H1 (cell line): ENCODE measurements around the gene USP24. TPM values are rescaled to one million over a fixed set of nuclear protein-coding genes. Genes with fewer than 3 reads are reported as not detected.

Experiments
- CTCF ChIA-PET: fragments of 300-600 bp; sonication (Branson Sonifier 250); formaldehyde crosslinking; loops from one replicate; lab custom pipeline; 2021; ENCODE audit not compliant: partially characterized antibody; lab: Charles Lee
- POLR2A ChIA-PET: fragments of 300-600 bp; sonication (Branson Sonifier 250); formaldehyde crosslinking; loops from one replicate; lab custom pipeline; 2021; ENCODE audit warnings: inconsistent platforms; ENCODE audit not compliant: partially characterized antibody; lab: Charles Lee
- DNase-seq, 2 experiments: peaks; one replicate each; pipeline versions ENCODE4 v3.0.0 to v3.0.0-alpha.2; 2010 to 2022; ENCODE audit warnings: low spot score in 2 of 2, low read depth in 1 of 2, mixed read lengths in 1 of 2
- FAIRE-seq: peaks from 2 replicates; lab custom pipeline; 2011; peaks lifted over from hg19 to GRCh38; lab: Jason Lieb, UNC
- H2AFZ ChIP-seq: 2 replicates; pipeline ENCODE4 v1.8.1; 2012; ENCODE audit warnings: low read length, inconsistent platforms
- H2AK5ac ChIP-seq: 2 replicates; pipeline ENCODE4 v1.6.1; 2013; ENCODE audit warnings: low read depth, low read length
- H2BK120ac ChIP-seq: replicated peaks from 2 replicates; pipeline ENCODE3; 2013; ENCODE audit warnings: low read depth, low read length, inconsistent platforms
- H2BK12ac ChIP-seq: 2 replicates; pipeline ENCODE4 v1.6.1; 2013; ENCODE audit warnings: low read depth, low read length
- H2BK15ac ChIP-seq: 2 replicates; pipeline ENCODE4 v1.6.1; 2013; ENCODE audit warnings: low read length
- H2BK20ac ChIP-seq: 2 replicates; pipeline ENCODE4 v1.6.1; 2013; ENCODE audit warnings: low read length
- H2BK5ac ChIP-seq: 2 replicates; pipeline ENCODE4 v1.6.1; 2013; ENCODE audit warnings: low read depth, low read length
- H3K14ac ChIP-seq: 2 replicates; pipeline ENCODE4 v1.6.1; 2013; ENCODE audit warnings: inconsistent platforms; ENCODE audit not compliant: insufficient read length
- H3K18ac ChIP-seq: 2 replicates; pipeline ENCODE4 v1.6.1; 2013; ENCODE audit warnings: low read length; ENCODE audit errors: extremely low read depth
- H3K23ac ChIP-seq: 2 replicates; pipeline ENCODE4 v1.6.1; 2013; ENCODE audit warnings: inconsistent platforms; ENCODE audit not compliant: insufficient read length
- H3K23me2 ChIP-seq: 2 replicates; pipeline ENCODE4 v1.6.1; 2013; ENCODE audit warnings: low read depth, low read length
- H3K27ac ChIP-seq: 2 replicates; pipeline ENCODE4 v1.6.1; 2011; ENCODE audit warnings: low read depth, low read length, inconsistent platforms
- H3K27me3 ChIP-seq, 4 experiments: replicated peaks in 1 of 4; 1 replicate in 1 of 4; 2 replicates in 3 of 4; pipeline versions ENCODE4 v1.6.1 to v1.8.1; 2011 to 2013; ENCODE audit warnings: low read length in 3 of 4, mild to moderate bottlenecking in 3 of 4, inconsistent platforms in 2 of 4, mixed read lengths in 2 of 4, moderate library complexity in 1 of 4; ENCODE audit not compliant: control insufficient read depth in 3 of 4, insufficient read depth in 3 of 4; ENCODE audit errors: extremely low read depth in 1 of 4
- H3K36me3 ChIP-seq, 4 experiments: 2 replicates each; pipeline versions ENCODE4 v1.6.1 to v1.8.1; 2011 to 2013; ENCODE audit warnings: mild to moderate bottlenecking in 4 of 4, low read length in 3 of 4, moderate library complexity in 2 of 4, control low read depth in 1 of 4, inconsistent platforms in 1 of 4; ENCODE audit not compliant: insufficient read depth in 4 of 4, control insufficient read depth in 2 of 4
- H3K4ac ChIP-seq: replicated peaks from 2 replicates; pipeline ENCODE3; 2013; ENCODE audit warnings: low read length, low read depth, mixed read lengths, inconsistent platforms; ENCODE audit not compliant: insufficient read length
- H3K4me1 ChIP-seq, 4 experiments: replicated peaks in 1 of 4; 1 replicate in 1 of 4; 2 replicates in 3 of 4; pipeline versions ENCODE4 v1.6.1 to v1.8.1; 2011 to 2013; ENCODE audit warnings: low read length in 3 of 4, inconsistent platforms in 2 of 4, mixed read lengths in 1 of 4; ENCODE audit not compliant: insufficient read depth in 4 of 4, control insufficient read depth in 3 of 4
- H3K4me2 ChIP-seq, 2 experiments: 2 replicates each; pipeline versions ENCODE4 v1.6.1 to v1.8.1; 2011 to 2013; ENCODE audit warnings: low read depth in 2 of 2, low read length in 2 of 2, control low read depth in 1 of 2, inconsistent platforms in 1 of 2, mild to moderate bottlenecking in 1 of 2; ENCODE audit not compliant: insufficient read depth in 1 of 2
- H3K4me3 ChIP-seq, 4 experiments: fragments of 200-600, 300-600 bp in 1 of 4; sonication (generic), shearing (Covaris generic), sonication (Bioruptor Twin) in 1 of 4; 2 replicates each; pipeline versions ENCODE4 v1.5.1 to v1.8.1; 2011 to 2016; ENCODE audit warnings: low read length in 4 of 4, low read depth in 3 of 4, control low read depth in 2 of 4, inconsistent platforms in 2 of 4, mild to moderate bottlenecking in 2 of 4, mixed read lengths in 1 of 4, moderate library complexity in 1 of 4; ENCODE audit not compliant: insufficient read depth in 2 of 4; ENCODE audit errors: extremely low read depth in 1 of 4
- H3K56ac ChIP-seq: replicated peaks from 2 replicates; pipeline ENCODE3; 2013; ENCODE audit warnings: low read depth, mild to moderate bottlenecking, mixed read lengths, low read length, inconsistent platforms; ENCODE audit not compliant: insufficient read length
- H3K79me1 ChIP-seq: 2 replicates; pipeline ENCODE4 v1.6.1; 2013; ENCODE audit warnings: low read depth, low read length, control low read depth
- H3K79me2 ChIP-seq, 2 experiments: 2 replicates each; pipeline versions ENCODE4 v1.6.1 to v1.8.1; 2012 to 2013; ENCODE audit warnings: low read length in 2 of 2, mild to moderate bottlenecking in 2 of 2, inconsistent platforms in 1 of 2; ENCODE audit not compliant: insufficient read depth in 2 of 2, control insufficient read depth in 1 of 2
- H3K9ac ChIP-seq, 4 experiments: replicated peaks in 1 of 4; 1 replicate in 1 of 4; 2 replicates in 3 of 4; pipeline versions ENCODE4 v1.6.1 to v1.8.1; 2011 to 2013; ENCODE audit warnings: low read depth in 3 of 4, low read length in 3 of 4, control low read depth in 2 of 4, mild to moderate bottlenecking in 2 of 4, moderate library complexity in 2 of 4, inconsistent platforms in 1 of 4; ENCODE audit errors: extremely low read depth in 1 of 4
- H3K9me3 ChIP-seq, 2 experiments: 2 replicates each; pipeline versions ENCODE4 v1.6.1 to v1.8.1; 2012 to 2013; ENCODE audit warnings: mild to moderate bottlenecking in 2 of 2, moderate library complexity in 2 of 2, control low read depth in 1 of 2, inconsistent platforms in 1 of 2, low read depth in 1 of 2, low read length in 1 of 2, mixed read lengths in 1 of 2; ENCODE audit not compliant: insufficient read depth in 2 of 2
- H4K20me1 ChIP-seq, 2 experiments: replicated peaks in 1 of 2; 2 replicates each; pipeline versions ENCODE3 to v1.8.1; 2011 to 2013; ENCODE audit warnings: inconsistent platforms in 2 of 2, low read length in 2 of 2, mild to moderate bottlenecking in 1 of 2; ENCODE audit not compliant: insufficient read depth in 2 of 2, control insufficient read depth in 1 of 2
- H4K5ac ChIP-seq: 2 replicates; pipeline ENCODE4 v1.6.1; 2013; ENCODE audit warnings: low read length, low read depth, mixed read lengths, inconsistent platforms; ENCODE audit not compliant: insufficient read length
- H4K8ac ChIP-seq: 2 replicates; pipeline ENCODE4 v1.8.0; 2013; ENCODE audit warnings: mild to moderate bottlenecking, moderate library complexity, low read length, inconsistent platforms; ENCODE audit not compliant: insufficient read depth; ENCODE audit errors: extremely low read depth
- H4K91ac ChIP-seq: replicated peaks from 2 replicates; pipeline ENCODE3; 2013; ENCODE audit warnings: low read length, mixed read lengths, inconsistent platforms; ENCODE audit not compliant: insufficient read length
- BRCA1 ChIP-seq: IDR thresholded peaks from 2 replicates; pipeline ENCODE4 v1.6.1; 2012; ENCODE audit warnings: low read depth, low read length, improper control_type of control experiment
- CHD2 ChIP-seq: IDR thresholded peaks from 2 replicates; pipeline ENCODE4 v1.6.1; 2012; ENCODE audit warnings: low read length, improper control_type of control experiment
- CREB1 ChIP-seq: IDR thresholded peaks from 2 replicates; pipeline ENCODE4 v1.6.1; 2012; ENCODE audit warnings: inconsistent platforms
- EGR1 ChIP-seq: IDR thresholded peaks from 2 replicates; pipeline ENCODE4 v1.6.1; 2011; ENCODE audit warnings: low read depth, low read length, borderline replicate concordance
- GTF2F1 ChIP-seq: IDR thresholded peaks from 2 replicates; pipeline ENCODE4 v1.6.1; 2012; ENCODE audit warnings: low read depth, low read length, improper control_type of control experiment, borderline replicate concordance
- JUND ChIP-seq: IDR thresholded peaks from 2 replicates; pipeline ENCODE4 v1.6.1; 2011; ENCODE audit warnings: mild to moderate bottlenecking, improper control_type of control experiment, low read length
- NANOG ChIP-seq: IDR thresholded peaks from 2 replicates; pipeline ENCODE4 v1.6.1; 2011; ENCODE audit warnings: low read length, low read depth, mild to moderate bottlenecking, inconsistent platforms; ENCODE audit not compliant: insufficient read depth, poor library complexity, severe bottlenecking
- RAD21 ChIP-seq, 2 experiments: IDR thresholded peaks in 1 of 2; conservative IDR thresholded peaks in 1 of 2; 2 replicates each; pipeline ENCODE4 v1.6.1; 2011; ENCODE audit warnings: low read depth in 2 of 2, low read length in 2 of 2, improper control_type of control experiment in 1 of 2, inconsistent platforms in 1 of 2, mild to moderate bottlenecking in 1 of 2, moderate library complexity in 1 of 2
- SUZ12 ChIP-seq: fragments of 200-600 bp; sonication (generic); IDR thresholded peaks from 2 replicates; pipeline ENCODE4 v1.6.1; 2012; ENCODE audit warnings: mild to moderate bottlenecking, inconsistent platforms, low read length, moderate library complexity, mixed read lengths
- TEAD4 ChIP-seq: IDR thresholded peaks from 2 replicates; pipeline ENCODE4 v1.6.1; 2012; ENCODE audit warnings: low read depth, low read length, inconsistent platforms, mixed read lengths
- USF2 ChIP-seq: IDR thresholded peaks from 2 replicates; pipeline ENCODE4 v1.6.1; 2011; ENCODE audit warnings: low read length, improper control_type of control experiment
- WGBS, 2 experiments: shearing (Covaris generic) in 1 of 2; methylation state at CpG; one replicate each; pipeline versions ENCODE4 v1.1.6 to v1.1.7; 2013 to 2015; ENCODE audit warnings: low lambda C conversion rate in 2 of 2, mixed read lengths in 2 of 2, inconsistent platforms in 1 of 2, low coverage in 1 of 2, missing lambda C conversion rate in 1 of 2; ENCODE audit not compliant: insufficient replicate concordance in 2 of 2, insufficient coverage in 1 of 2, insufficient read length in 1 of 2; ENCODE audit errors: extremely low coverage in 1 of 2, missing lambda C conversion rate in 1 of 2; 5-methylcytosine and 5-hydroxymethylcytosine counted together
- polyA plus RNA-seq, 7 experiments: library from polyadenylated mRNA; depleted of rRNA in 3 of 7; stranded (reverse) in 5 of 7; unstranded in 2 of 7; fragments of >200 nt in 5 of 7; fragments of 200-250 nt in 2 of 7; gene quantifications; 1 replicate in 5 of 7; 2 replicates in 1 of 7; 4 replicates in 1 of 7; pipeline versions ENCODE4 v1.2.1 to v1.2.3, GENCODE V29; 2011 to 2013; ENCODE audit warnings: missing spikeins in 2 of 7, mixed read lengths in 2 of 7
- total RNA-seq: library from RNA; stranded (reverse); fragmentation: NEBNext Ultra II Directional; extraction: Animal tissue kit (Norgen Biotek cat#: 25700); gene quantifications from 2 replicates; pipeline ENCODE4 v1.2.1, GENCODE V29; 2021

The USP24 gene
- total and polyA plus RNA-seq, 2 of the 8 experiments (the other 6 are each of a cell fraction or from before 2014, with no cell fraction given): 11.1 to 34.6 TPM

- Histone ChIP-seq H2BK120ac (no peak overlapping the region), H4K8ac (no peak overlapping the region), H4K20me1 (peaks cover 7 to 9% of the 10 kb centered on the region in 2 experiments), H2BK5ac (no peak overlapping the region), H3K18ac (no peak overlapping the region), H3K4ac (no peak overlapping the region), H3K4me3 (peak overlapping the region in 1 of 4 experiments; percentile 76; a peak in 1 of 8 replicates), H4K91ac (no peak overlapping the region), H2BK20ac (no peak overlapping the region), H3K79me2 (peaks cover 4 to 64% of the 10 kb centered on the region in 2 experiments; a peak in 2 of 4 replicates), H3K27me3 (peaks cover 0 to 3% (median 1%) of the 10 kb centered on the region in 4 experiments; a peak in 2 of 7 replicates), H2BK12ac (no peak overlapping the region), H2AFZ (no peak overlapping the region), H3K23ac (no peak overlapping the region), H3K4me1 (peaks cover 0 to 18% (median 10%) of the 10 kb centered on the region in 4 experiments; a peak in 6 of 7 replicates), H3K56ac (no peak overlapping the region), H3K14ac (no peak overlapping the region), H3K4me2 (peak overlapping the region; percentile 81 to 90), H3K79me1 (no peaks in the 10 kb centered on the region), H4K5ac (no peak overlapping the region), H2AK5ac (no peak overlapping the region), H3K36me3 (no peaks in the 10 kb centered on the region; a peak in 1 of 8 replicates), H3K9me3 (no peaks in the 10 kb centered on the region), H3K23me2 (peaks cover 16% of the 10 kb centered on the region), H3K9ac (no peak overlapping the region), H3K27ac (no peak overlapping the region), H2BK15ac (no peak overlapping the region)
- ChIA-PET POLR2A (interaction anchor here (1.0 to 4.6 kb wide), 4 partner anchors 10 to 16 kb away, joined by 3 to 24 read pairs (median 6); no protein-coding TSS in a partner anchor), CTCF (interaction anchor here (1.2 to 3.3 kb wide), 2 partner anchors 10 to 69 kb away, joined by 3 to 13 read pairs; no protein-coding TSS in a partner anchor)
- 58% methylated on average over 11 of the region's 11 CpGs; no CpG with 5 or more reads in 1 of the 2 experiments for WGBS, 2 experiments
- FAIRE-seq (no peak), DNase-seq (no peak)
- TF ChIP-seq GTF2F1: no peak
- TF ChIP-seq TEAD4: no peak
- no peak for TF ChIP-seq NANOG
- no peak for TF ChIP-seq BRCA1
- TF ChIP-seq EGR1: no peak
- no peak for TF ChIP-seq RAD21 (IDR thresholded peaks at IDR 0.05 in 1 of 2, conservative IDR thresholded peaks at IDR 0.05 in 1 of 2; ENCODE audit: low read depth in 2 of 2, low read length in 2 of 2)
- TF ChIP-seq SUZ12: no peak
- no peak for TF ChIP-seq CREB1
- no peak for TF ChIP-seq USF2
- TF ChIP-seq CHD2: no peak
- TF ChIP-seq JUND: no peak
Measured at GRCh38 chr1:55212349-55213150, 2.6 kb downstream of the USP24 start.
